ENCODE measurements around the gene SNRK.
A peak's percentile ranks its signal among the peaks of the same experiment; 100 is the strongest.

Gene SNRK

DNA sequence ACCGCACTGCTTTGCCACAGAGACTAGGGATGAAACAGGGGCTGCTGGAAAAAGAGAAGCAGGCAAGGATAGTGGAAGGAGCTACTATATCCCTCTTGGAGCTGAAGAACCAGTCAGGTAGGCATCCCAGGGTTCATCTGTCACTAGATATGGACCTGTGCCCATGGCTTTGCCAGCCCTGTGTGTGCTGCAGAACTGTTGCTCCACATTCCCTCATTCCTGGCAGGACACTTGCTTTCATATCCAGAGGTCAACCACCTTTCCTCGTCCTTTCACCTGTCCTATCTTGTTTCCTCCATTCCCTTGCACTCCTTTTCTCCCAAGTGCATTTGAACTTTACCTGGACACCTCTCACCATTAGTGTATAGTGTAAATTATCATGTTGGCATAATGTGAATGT is 12.0 kb downstream of the SNRK start:
- peaks cover 19% of the 10 kb centered on the region for H3K36me3 Mint-ChIP-seq (ENCODE audit: insufficient read depth)
- H3K9me3 Mint-ChIP-seq: no peaks in the 10 kb centered on the region
- no peaks in the 10 kb centered on the region for H3K27me3 Mint-ChIP-seq
- no peak for DNase-seq (ENCODE audit: low spot score in 2 of 2)
- ATAC-seq (replicated peaks; ENCODE audit: extremely low read depth, poor library complexity, severe bottlenecking): no peak
- peak overlapping the region; percentile 56 for H3K27ac Mint-ChIP-seq (ENCODE audit: low read depth)
- H3K4me1 Mint-ChIP-seq: peaks cover 49% of the 10 kb centered on the region
- peak overlapping the region; percentile 58 for H3K4me3 Mint-ChIP-seq

DNA sequence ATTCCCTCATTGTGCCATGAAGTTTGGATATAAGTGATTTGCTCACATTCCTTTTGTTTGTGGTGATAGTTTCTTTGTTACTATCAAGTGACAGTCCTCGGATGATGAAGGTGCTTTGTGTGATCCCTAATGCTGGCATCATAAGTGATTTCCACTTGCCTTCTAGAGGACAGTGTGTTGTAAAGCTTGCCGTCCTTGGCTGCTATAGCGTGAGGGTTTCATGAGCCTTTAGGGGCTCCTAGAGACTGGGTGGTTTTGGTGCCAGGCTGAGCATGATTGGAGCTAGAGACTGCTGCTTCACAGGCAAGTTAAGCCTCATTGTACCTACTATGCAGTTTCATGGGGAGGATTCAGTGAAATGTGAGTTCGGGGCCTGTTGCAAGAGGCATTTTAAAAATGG is 12.4 kb downstream of the SNRK start:
- peak overlapping the region; percentile 58 for H3K4me3 Mint-ChIP-seq
- H3K9me3 Mint-ChIP-seq: no peaks in the 10 kb centered on the region
- ATAC-seq (replicated peaks; ENCODE audit: extremely low read depth, poor library complexity, severe bottlenecking): no peak
- H3K27ac Mint-ChIP-seq (ENCODE audit: low read depth): peak overlapping the region; percentile 56
- H3K4me1 Mint-ChIP-seq: peaks cover 52% of the 10 kb centered on the region
- H3K36me3 Mint-ChIP-seq (ENCODE audit: insufficient read depth): peaks cover 23% of the 10 kb centered on the region
- no peaks in the 10 kb centered on the region for H3K27me3 Mint-ChIP-seq
- DNase-seq (ENCODE audit: low spot score in 2 of 2): no peak

DNA sequence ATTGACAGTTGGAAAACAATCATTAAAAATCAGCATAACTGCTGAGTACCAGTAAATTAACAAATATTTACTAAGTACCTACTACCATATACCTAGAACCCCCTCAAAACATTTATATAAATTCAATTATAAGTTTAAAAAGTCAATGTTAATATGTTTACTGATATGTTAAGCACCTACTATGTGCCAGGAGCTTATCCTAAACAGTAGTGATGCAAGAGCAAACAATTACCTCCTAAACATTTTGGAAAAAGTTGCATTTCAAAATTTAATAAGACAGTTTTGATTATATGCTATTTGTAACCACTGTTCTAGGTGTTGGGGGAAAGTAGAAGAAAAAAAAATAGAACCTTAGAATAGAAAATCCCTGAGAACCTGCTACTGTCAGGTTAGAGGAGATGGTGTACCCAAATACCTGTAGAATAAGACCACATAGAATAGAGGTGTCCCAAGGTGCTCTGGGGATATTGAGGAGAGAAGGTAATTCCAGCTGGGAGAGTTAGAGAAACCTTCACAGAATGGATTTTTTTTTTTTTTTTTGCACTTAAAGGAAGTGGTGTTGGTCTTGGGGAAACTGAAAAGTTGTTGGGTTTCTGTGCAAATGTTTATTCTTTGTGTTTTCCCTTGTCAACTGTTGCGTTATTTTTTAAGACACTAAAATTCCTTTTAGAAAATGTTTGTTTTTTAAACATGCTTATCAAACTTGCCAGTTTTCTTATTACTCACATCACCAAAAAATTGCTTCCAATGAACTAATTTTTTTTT is 16.0 kb downstream of the SNRK start:
- H3K4me1 Mint-ChIP-seq: peaks cover 54% of the 10 kb centered on the region
- H3K9me3 Mint-ChIP-seq: no peaks in the 10 kb centered on the region
- peak overlapping the region; percentile 53 for H3K4me3 Mint-ChIP-seq
- DNase-seq (ENCODE audit: low spot score in 2 of 2) (no peak), ATAC-seq (replicated peaks; ENCODE audit: extremely low read depth, poor library complexity, severe bottlenecking) (no peak)
- no peaks in the 10 kb centered on the region for H3K27me3 Mint-ChIP-seq
- peaks cover 46% of the 10 kb centered on the region for H3K36me3 Mint-ChIP-seq (ENCODE audit: insufficient read depth)
- H3K27ac Mint-ChIP-seq (ENCODE audit: low read depth): peak overlapping the region; percentile 70

DNA sequence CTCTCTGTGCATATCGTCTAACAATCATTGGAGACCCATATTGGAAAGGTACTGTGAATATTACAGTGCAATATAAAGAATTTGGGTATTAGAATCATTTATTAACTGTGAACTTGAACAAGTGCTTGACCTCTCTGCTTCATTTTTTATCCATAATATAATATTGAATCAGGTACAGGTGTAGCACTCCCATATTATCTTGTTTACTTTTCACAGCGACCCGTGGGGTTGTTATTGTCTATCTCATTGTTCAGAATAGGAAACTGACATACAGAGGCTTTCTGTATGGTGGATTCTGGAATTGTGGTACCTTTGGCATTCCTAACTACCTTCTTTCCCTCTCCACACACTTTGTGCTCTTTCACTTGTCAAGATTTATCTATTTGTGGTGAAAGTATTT is 17.8 kb downstream of the SNRK start:
- H3K4me3 Mint-ChIP-seq: no peak overlapping the region
- ATAC-seq (replicated peaks; ENCODE audit: extremely low read depth, poor library complexity, severe bottlenecking) (no peak), DNase-seq (ENCODE audit: low spot score in 2 of 2) (no peak)
- no peaks in the 10 kb centered on the region for H3K9me3 Mint-ChIP-seq
- H3K4me1 Mint-ChIP-seq: peaks cover 56% of the 10 kb centered on the region
- H3K36me3 Mint-ChIP-seq (ENCODE audit: insufficient read depth): peaks cover 56% of the 10 kb centered on the region
- H3K27me3 Mint-ChIP-seq: no peaks in the 10 kb centered on the region
- H3K27ac Mint-ChIP-seq (ENCODE audit: low read depth): peak overlapping the region; percentile 37

DNA sequence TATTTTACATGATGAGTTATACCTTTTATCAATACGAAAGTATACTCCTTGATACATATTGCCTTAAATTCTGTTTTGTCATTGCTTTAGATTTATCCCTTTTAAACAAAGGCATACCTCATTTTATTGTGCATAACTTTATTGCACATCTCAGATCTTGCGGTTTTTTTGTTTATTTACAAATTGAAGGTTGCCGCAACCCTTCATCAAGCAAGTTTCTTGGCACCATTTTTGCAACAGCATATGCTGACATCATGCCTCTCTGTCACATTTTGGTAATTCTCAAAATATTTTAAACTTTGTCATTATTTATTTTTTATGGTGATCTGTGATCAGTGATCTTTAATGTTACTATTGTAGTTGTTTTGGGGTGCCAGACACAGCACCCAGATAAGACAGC is 20.9 kb downstream of the SNRK start:
- no peak for ATAC-seq (replicated peaks; ENCODE audit: extremely low read depth, poor library complexity, severe bottlenecking)
- Mint-ChIP-seq H3K36me3 (ENCODE audit: insufficient read depth) (peaks cover 74% of the 10 kb centered on the region), H3K27me3 (no peaks in the 10 kb centered on the region), H3K4me1 (peaks cover 68% of the 10 kb centered on the region), H3K4me3 (no peak overlapping the region), H3K27ac (ENCODE audit: low read depth) (peak overlapping the region; percentile 14), H3K9me3 (no peaks in the 10 kb centered on the region)
- no peak for DNase-seq (ENCODE audit: low spot score in 2 of 2)

DNA sequence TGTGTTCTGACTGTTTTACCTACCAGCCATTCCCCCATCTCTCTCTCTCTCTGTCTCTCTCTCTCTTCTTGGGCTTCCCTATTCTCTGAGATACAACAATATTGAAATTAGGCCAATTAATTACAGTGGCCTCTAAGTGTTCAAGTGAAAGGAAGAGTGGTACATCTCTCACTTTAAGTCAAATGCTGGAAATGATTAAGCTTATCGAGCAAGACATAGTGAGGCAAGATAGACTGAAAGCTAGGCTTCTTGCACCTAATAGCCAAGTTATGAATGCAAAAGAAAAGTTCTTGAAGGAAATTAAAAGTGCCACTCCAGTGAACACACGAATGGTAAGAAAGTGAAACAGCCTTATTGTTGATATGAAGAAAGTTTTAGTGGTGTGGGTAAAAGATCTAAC is 21.3 kb downstream of the SNRK start:
- H3K4me1 Mint-ChIP-seq: peaks cover 67% of the 10 kb centered on the region
- peaks cover 70% of the 10 kb centered on the region for H3K36me3 Mint-ChIP-seq (ENCODE audit: insufficient read depth)
- H3K4me3 Mint-ChIP-seq: peak overlapping the region; percentile 14

DNA sequence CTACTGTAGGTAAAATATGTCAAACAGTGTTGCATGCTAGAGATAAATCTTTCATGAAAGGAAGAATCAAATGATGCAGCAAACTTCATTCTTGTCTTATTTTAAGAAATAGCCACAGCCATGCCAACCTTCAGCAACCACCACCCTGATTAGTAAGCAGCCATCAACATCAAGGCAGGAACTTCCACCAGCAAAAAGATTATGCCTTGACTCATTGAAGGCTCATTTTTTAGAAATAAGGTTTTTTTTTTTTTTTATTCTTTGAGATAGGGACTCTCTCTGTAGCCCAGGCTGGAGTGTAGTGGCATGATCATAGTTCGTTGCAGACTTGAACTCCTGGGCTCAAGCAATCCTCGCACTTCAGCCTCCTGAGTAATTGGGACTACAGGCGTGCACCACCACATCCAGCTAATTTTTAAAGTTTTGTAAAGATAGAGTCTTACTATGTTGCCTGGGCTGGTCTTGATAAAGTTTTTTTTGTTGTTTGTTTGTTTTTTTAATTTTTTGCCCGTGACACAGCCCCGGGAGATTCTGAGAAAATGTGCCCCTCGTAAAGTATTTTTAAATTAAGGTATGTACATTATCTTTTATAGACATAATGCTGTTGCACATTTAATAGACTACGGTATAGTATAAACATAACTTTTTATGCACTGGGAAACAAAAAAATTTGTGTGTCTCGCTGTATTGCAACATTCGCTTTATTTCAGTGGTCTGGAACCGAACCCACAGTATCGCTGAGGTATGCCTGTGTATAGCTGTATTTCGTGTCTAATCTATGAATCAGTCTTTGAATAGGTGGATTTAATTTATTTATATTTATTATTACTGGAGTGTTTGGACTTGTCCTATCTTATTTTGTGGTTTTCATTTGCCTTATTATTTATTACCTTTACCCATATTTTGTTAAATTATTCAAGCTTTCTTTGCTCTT is 23.3 kb downstream of the SNRK start:
- peak overlapping the region; percentile 6 for H3K27ac Mint-ChIP-seq (ENCODE audit: low read depth)
- H3K4me3 Mint-ChIP-seq: no peak overlapping the region
- peaks cover 57% of the 10 kb centered on the region for H3K36me3 Mint-ChIP-seq (ENCODE audit: insufficient read depth)
- no peaks in the 10 kb centered on the region for H3K9me3 Mint-ChIP-seq
- H3K27me3 Mint-ChIP-seq: no peaks in the 10 kb centered on the region
- ATAC-seq (replicated peaks; ENCODE audit: extremely low read depth, poor library complexity, severe bottlenecking) (no peak), DNase-seq (ENCODE audit: low spot score in 2 of 2) (no peak)
- peaks cover 54% of the 10 kb centered on the region for H3K4me1 Mint-ChIP-seq

More for the DNA sequence above, 21.3 kb downstream of the SNRK start:
- Mint-ChIP-seq H3K27me3 (no peaks in the 10 kb centered on the region), H3K9me3 (no peaks in the 10 kb centered on the region), H3K27ac (ENCODE audit: low read depth) (peak overlapping the region; percentile 14)
- DNase-seq (ENCODE audit: low spot score in 2 of 2): no peak
- ATAC-seq (replicated peaks; ENCODE audit: extremely low read depth, poor library complexity, severe bottlenecking): no peak

DNA sequence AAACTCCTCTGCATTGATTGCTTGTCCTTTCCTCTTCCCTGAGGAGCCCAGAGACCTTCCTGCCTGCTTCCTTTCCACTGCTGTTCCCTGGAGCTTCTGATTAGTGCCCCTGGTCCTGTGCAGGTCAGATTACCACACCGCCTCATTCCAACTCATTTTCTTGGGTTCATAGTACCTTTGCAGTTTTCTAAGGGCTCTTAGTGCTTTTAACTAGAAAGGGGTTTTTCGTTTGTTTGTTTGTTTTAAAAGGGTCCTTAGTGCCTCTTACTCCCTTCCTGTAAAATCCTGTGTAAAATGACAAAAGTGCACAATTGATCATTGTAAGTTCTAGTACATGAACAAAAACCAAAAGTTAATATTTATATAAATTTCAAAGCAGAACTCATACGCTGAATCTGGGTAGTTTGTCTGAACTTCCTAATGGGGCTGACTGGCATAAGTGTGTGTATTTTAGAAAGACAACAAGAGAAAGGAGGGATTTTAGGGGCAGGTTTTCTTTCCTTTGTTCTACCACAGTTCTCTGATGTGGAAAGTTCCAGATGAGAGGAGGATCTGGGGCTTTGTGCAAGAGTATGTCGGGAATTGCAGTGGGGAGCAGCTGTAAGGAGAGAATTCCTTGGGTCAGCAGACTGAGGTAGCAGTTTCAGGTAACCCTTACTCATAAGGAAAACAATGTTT is 30.6 kb downstream of the SNRK start:
- Mint-ChIP-seq H3K27ac (ENCODE audit: low read depth) (peak overlapping the region; percentile 90), H3K4me1 (peaks cover 64% of the 10 kb centered on the region), H3K9me3 (no peaks in the 10 kb centered on the region), H3K27me3 (no peaks in the 10 kb centered on the region), H3K4me3 (no peak overlapping the region), H3K36me3 (ENCODE audit: insufficient read depth) (peaks cover 22% of the 10 kb centered on the region)
- no peak for DNase-seq (ENCODE audit: low spot score in 2 of 2)
- no peak for ATAC-seq (replicated peaks; ENCODE audit: extremely low read depth, poor library complexity, severe bottlenecking)

DNA sequence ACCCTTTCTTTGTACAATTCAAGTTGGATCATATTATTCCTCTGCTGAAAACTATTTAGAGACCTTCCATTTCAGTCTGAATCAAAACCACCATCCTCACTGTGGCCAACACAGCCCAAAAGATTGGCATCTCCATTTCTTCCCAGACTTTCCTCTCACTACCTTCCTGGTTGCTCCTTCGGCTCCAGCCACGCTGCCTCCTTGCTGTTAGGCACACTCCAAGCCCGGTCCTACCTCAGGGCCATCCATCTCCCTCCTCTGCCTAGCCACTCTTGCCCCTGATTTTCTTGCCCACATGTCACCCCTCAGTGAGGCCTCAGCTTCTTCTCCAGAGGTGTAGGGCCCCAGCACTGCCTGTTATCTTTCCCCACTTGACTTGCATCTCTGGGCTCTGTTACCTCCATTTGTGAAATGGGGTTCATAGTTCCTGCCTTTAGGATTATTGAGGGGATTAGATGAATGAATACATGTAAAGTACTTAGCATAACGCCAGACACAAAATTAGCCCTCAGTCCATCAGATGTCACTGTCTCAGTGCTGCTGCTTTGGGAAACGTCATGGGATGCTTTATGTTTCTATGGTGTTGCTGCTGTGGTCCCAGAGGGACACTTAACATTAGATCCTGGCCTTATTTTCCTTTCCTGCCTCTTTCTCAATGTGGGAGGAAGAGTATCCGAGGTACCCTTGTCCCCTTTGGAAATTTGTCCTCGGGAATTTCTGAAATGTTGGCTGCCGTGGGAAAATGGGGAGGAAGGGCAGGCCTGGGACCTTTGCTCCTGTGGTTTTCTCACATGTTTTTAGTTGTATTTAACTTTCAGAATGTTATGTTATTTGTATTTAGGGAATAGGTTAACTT is 31.3 kb downstream of the SNRK start:
- peaks cover 67% of the 10 kb centered on the region for H3K4me1 Mint-ChIP-seq
- peak overlapping the region; percentile 90 for H3K27ac Mint-ChIP-seq (ENCODE audit: low read depth)
- DNase-seq (ENCODE audit: low spot score in 2 of 2) (no peak), ATAC-seq (replicated peaks; ENCODE audit: extremely low read depth, poor library complexity, severe bottlenecking) (no peak)
- peaks cover 24% of the 10 kb centered on the region for H3K36me3 Mint-ChIP-seq (ENCODE audit: insufficient read depth)
- H3K4me3 Mint-ChIP-seq: peak overlapping the region; percentile 22
- H3K27me3 Mint-ChIP-seq: no peaks in the 10 kb centered on the region
- no peaks in the 10 kb centered on the region for H3K9me3 Mint-ChIP-seq

DNA sequence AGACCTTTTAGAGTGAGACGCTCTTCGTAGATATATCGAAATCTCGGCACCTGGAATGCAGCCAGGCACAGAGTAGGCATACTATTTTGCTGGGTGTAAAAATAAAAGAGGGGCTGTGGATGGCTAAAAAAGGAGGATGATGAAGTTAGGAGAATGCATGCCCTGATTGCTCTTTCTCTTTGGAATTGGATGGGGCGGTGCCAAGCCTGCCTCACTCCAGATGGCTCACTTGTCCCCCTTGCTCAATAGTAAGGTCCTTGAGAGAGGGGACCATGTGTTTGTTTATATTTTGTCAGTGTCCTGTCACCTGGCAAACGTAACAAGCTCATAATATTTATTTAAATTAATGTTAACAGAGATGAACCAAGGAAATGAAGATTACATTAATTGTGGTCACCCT is 33.0 kb downstream of the SNRK start:
- DNase-seq (ENCODE audit: low spot score in 2 of 2) (no peak), ATAC-seq (replicated peaks; ENCODE audit: extremely low read depth, poor library complexity, severe bottlenecking) (no peak)
- Mint-ChIP-seq H3K27ac (ENCODE audit: low read depth) (peak overlapping the region; percentile 70), H3K4me1 (peaks cover 64% of the 10 kb centered on the region), H3K27me3 (no peaks in the 10 kb centered on the region), H3K9me3 (no peaks in the 10 kb centered on the region), H3K4me3 (peak overlapping the region; percentile 32), H3K36me3 (ENCODE audit: insufficient read depth) (peaks cover 21% of the 10 kb centered on the region)

DNA sequence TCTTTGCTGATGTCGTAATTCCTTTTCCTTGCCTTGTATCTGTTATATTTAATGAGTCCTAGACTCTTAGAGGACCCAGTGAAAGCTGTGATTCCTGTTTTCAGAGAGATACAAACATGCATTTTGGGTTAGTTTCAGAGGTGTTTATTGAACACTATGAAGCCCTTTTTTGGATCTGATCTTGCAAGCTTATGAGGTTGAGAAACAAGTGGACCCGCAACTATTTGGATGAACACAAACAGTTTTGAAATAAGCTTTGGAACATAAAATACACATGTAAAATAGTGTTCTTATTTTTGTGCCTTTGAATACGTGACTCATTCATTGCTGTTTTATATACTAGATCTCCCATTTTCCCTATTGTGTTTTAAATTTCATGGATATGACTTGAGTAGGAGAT is 33.5 kb downstream of the SNRK start:
- Mint-ChIP-seq H3K4me3 (peak overlapping the region; percentile 12), H3K9me3 (no peaks in the 10 kb centered on the region), H3K27me3 (no peaks in the 10 kb centered on the region), H3K4me1 (peaks cover 61% of the 10 kb centered on the region), H3K27ac (ENCODE audit: low read depth) (peak overlapping the region; percentile 70), H3K36me3 (ENCODE audit: insufficient read depth) (peaks cover 22% of the 10 kb centered on the region)
- ATAC-seq (replicated peaks; ENCODE audit: extremely low read depth, poor library complexity, severe bottlenecking) (no peak), DNase-seq (ENCODE audit: low spot score in 2 of 2) (no peak)

DNA sequence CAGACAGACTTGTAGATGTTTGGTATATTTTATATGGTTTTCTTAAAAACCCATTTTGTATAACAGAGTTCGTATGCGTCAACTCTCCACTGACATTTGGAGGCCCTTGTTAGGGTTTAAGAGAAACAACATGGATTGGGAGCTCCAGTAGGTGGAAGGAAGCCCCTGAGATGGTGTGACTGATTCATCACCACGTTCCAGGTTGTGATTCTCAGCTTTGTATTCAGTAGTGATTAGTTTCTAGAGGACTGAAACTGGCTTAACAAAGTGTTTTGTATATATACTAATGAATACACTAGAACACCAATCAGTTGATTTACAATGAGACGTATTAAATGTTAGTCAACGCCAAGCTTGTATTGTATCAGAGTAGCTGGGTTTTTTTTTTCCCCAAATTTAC is 33.9 kb downstream of the SNRK start:
- no peak for ATAC-seq (replicated peaks; ENCODE audit: extremely low read depth, poor library complexity, severe bottlenecking)
- Mint-ChIP-seq H3K27ac (ENCODE audit: low read depth) (peak overlapping the region; percentile 6), H3K27me3 (no peaks in the 10 kb centered on the region), H3K36me3 (ENCODE audit: insufficient read depth) (peaks cover 24% of the 10 kb centered on the region), H3K4me1 (peaks cover 61% of the 10 kb centered on the region), H3K9me3 (no peaks in the 10 kb centered on the region), H3K4me3 (peak overlapping the region; percentile 12)
- no peak for DNase-seq (ENCODE audit: low spot score in 2 of 2)
